Panc1 (cell line): ENCODE results near the gene GPR141. TPM values are rescaled to one million over a fixed set of nuclear protein-coding genes. Genes with fewer than 3 reads are reported as not detected.

Experiments
- ATAC-seq: fragments of 200-7000 bp; cut with Tn5 transposase; 2 replicates; pipeline ENCODE4 v1.9.1; 2020; ENCODE audit warnings: mild to moderate bottlenecking, moderate library complexity
- BruUV-seq: library from RNA; stranded (reverse); fragments of 400-500 nt; replicated peaks from 2 replicates; lab custom pipeline; 2021; lab: Mats Ljungman, UMichigan
- CTCF ChIA-PET: fragments of 300-600 bp; sonication (Branson Sonifier 250); formaldehyde crosslinking; loops from one replicate; lab custom pipeline; 2022; ENCODE audit warnings: antibody characterized with exemption; lab: Charles Lee
- POLR2A ChIA-PET: fragments of 300-600 bp; sonication (Branson Sonifier 250); formaldehyde crosslinking; loops from one replicate; lab custom pipeline; 2022; ENCODE audit warnings: antibody characterized with exemption; lab: Charles Lee
- DNase-seq: peaks from one replicate; pipeline ENCODE4 v3.0.0-alpha.2; 2010; ENCODE audit warnings: low read depth, low spot score
- H3K27ac ChIP-seq: 2 replicates; pipeline ENCODE4 v1.5.1; 2011; ENCODE audit warnings: mild to moderate bottlenecking, low read length, inconsistent platforms
- H3K27me3 ChIP-seq: fragments of 200-500 bp; sonication (Bioruptor generic); 2 replicates; pipeline ENCODE4 v1.6.0; 2014; ENCODE audit warnings: low read length, inconsistent platforms; ENCODE audit not compliant: control insufficient read depth, insufficient read depth
- H3K36me3 ChIP-seq: fragments of 200-500 bp; sonication (Bioruptor generic); 2 replicates; pipeline ENCODE4 v1.5.1; 2014; ENCODE audit warnings: inconsistent platforms, mild to moderate bottlenecking, low read length, moderate library complexity; ENCODE audit not compliant: control insufficient read depth, insufficient read depth
- H3K4me1 ChIP-seq: 2 replicates; pipeline ENCODE4 v1.5.1; 2011; ENCODE audit warnings: inconsistent platforms, mild to moderate bottlenecking, low read length, moderate library complexity; ENCODE audit not compliant: control insufficient read depth, insufficient read depth
- H3K4me3 ChIP-seq, 2 experiments: 2 replicates each; pipeline ENCODE4 v1.5.1; 2011 to 2012; ENCODE audit warnings: low read depth in 2 of 2, low read length in 2 of 2, mild to moderate bottlenecking in 2 of 2, inconsistent platforms in 1 of 2, moderate library complexity in 1 of 2
- H3K9me3 ChIP-seq: fragments of 200-500 bp; sonication (Bioruptor generic); 2 replicates; pipeline ENCODE4 v1.5.1; 2014; ENCODE audit warnings: low read depth, mild to moderate bottlenecking, inconsistent platforms, low read length, moderate library complexity; ENCODE audit not compliant: control insufficient read depth, insufficient read depth
- POLR2AphosphoS5 ChIP-seq: IDR thresholded peaks from 2 replicates; pipeline ENCODE4 v1.6.1; 2012; ENCODE audit warnings: mild to moderate bottlenecking, low read depth, low read length, moderate library complexity
- REST ChIP-seq, 2 experiments: IDR thresholded peaks; 2 replicates each; pipeline ENCODE4 v1.6.1; 2011 to 2012; ENCODE audit warnings: low read depth in 2 of 2, control low read depth in 1 of 2, low read length in 1 of 2, mild to moderate bottlenecking in 1 of 2, moderate library complexity in 1 of 2; ENCODE audit not compliant: insufficient read depth in 1 of 2
- SIN3A ChIP-seq: IDR thresholded peaks from 2 replicates; pipeline ENCODE4 v1.6.1; 2012; ENCODE audit warnings: low read depth, mild to moderate bottlenecking, low read length, moderate library complexity, borderline replicate concordance; ENCODE audit not compliant: insufficient read depth
- TCF7L2 ChIP-seq: IDR thresholded peaks from 2 replicates; pipeline ENCODE4 v1.6.1; 2011; ENCODE audit warnings: mild to moderate bottlenecking, low read depth, low read length, inconsistent platforms
- in situ Hi-C: cut with HindIII; loops from 2 replicates; pipeline ENCODE4 v1.10.0; 2016; ENCODE audit warnings: low sequenced_read_pairs, low pct_unique_long_range_greater_than_20kb
- intact Hi-C: fragments of 100-400 bp; cut with micrococcal nuclease; formaldehyde crosslinking; loops from one replicate; pipeline ENCODE4 v1.10.0; 2022; ENCODE audit not compliant: unreplicated experiment
- total RNA-seq: library from RNA; stranded (reverse); gene quantifications from one replicate; pipeline ENCODE4 v1.2.1, GENCODE V29; 2021; ENCODE audit not compliant: unreplicated experiment
- TF ChIP-seq, protein P1 (sequence below): fragments of 450-650 bp; IDR thresholded peaks from 2 replicates; pipeline ENCODE4 v1.5.1; 2017; ENCODE audit warnings: mild to moderate bottlenecking

Gene GPR141
- total RNA-seq, 1 experiment from 2014 or later, result not detected

DNA sequence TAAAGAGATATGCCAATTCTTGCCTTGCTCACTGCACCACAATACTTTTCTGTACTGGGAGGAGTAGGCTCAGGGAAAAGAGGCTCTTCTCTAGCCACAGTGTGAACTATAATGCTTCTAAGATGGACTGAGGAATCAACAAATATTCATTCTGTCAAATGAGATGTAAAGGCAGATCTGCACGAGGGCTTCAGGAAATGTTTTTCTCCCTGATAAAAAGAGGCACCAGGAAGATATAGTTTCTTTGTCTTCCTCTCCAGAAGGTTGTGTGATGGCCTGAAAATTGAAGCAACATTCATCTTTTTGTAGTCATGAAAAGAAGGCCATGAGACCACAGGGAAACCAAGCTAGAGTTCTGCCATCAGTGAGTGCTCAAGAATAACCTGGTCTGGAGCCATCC is 85.7 kb downstream of the GPR141 start:
- in situ Hi-C loops, result no loop called here
- no TSS peak for BruUV-seq
- no peaks in the 10 kb centered on the region for H3K9me3 ChIP-seq
- H3K27me3 ChIP-seq, result no peaks in the 10 kb centered on the region
- intact Hi-C loops, result no loop called here
- no peaks in the 10 kb centered on the region for H3K36me3 ChIP-seq
- no peak overlapping the region for H3K27ac ChIP-seq
- ChIA-PET POLR2A (no interaction called here), CTCF (no interaction called here)
- no peaks in the 10 kb centered on the region for H3K4me1 ChIP-seq
- no peak overlapping the region for H3K4me3 ChIP-seq
- TF ChIP-seq POLR2AphosphoS5 (no peak), TCF7L2 (no peak), REST (IDR thresholded peaks at IDR 0.05; ENCODE audit: insufficient read depth in 1 of 2, low read depth in 2 of 2, low read length in 1 of 2) (no peak), SIN3A (no peak)
- TF ChIP-seq, protein P1, sequence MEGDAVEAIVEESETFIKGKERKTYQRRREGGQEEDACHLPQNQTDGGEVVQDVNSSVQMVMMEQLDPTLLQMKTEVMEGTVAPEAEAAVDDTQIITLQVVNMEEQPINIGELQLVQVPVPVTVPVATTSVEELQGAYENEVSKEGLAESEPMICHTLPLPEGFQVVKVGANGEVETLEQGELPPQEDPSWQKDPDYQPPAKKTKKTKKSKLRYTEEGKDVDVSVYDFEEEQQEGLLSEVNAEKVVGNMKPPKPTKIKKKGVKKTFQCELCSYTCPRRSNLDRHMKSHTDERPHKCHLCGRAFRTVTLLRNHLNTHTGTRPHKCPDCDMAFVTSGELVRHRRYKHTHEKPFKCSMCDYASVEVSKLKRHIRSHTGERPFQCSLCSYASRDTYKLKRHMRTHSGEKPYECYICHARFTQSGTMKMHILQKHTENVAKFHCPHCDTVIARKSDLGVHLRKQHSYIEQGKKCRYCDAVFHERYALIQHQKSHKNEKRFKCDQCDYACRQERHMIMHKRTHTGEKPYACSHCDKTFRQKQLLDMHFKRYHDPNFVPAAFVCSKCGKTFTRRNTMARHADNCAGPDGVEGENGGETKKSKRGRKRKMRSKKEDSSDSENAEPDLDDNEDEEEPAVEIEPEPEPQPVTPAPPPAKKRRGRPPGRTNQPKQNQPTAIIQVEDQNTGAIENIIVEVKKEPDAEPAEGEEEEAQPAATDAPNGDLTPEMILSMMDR, result no peak
- ATAC-seq (no peak), DNase-seq (no peak)

DNA sequence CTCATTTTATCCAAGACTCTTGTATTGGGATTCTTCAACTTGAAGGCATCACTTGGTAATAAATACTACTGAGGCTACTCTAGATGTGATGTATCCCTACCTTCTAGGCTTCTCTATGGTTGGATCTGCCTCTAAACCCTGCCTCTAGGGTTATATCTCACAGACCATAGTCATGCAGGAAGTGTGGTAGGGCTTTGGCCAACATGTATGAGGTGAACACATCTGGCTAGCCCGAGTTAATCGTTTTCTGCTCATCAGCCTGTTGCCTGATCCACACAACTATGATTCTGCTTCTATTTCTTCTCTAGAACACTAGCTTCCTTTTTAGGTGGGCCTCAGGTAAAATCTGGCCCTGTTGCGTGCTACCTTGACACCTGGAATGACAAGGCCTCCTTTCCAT is 86.2 kb downstream of the GPR141 start:
- BruUV-seq, result no TSS peak

More for the DNA sequence above, 86.2 kb downstream of the GPR141 start:
- no peak overlapping the region for H3K4me3 ChIP-seq
- DNase-seq (no peak), ATAC-seq (no peak)
- ChIA-PET POLR2A (no interaction called here), CTCF (no interaction called here)
- no peak for TF ChIP-seq TCF7L2
- TF ChIP-seq SIN3A, result no peak
- no peak for TF ChIP-seq REST (IDR thresholded peaks at IDR 0.05; ENCODE audit: insufficient read depth in 1 of 2, low read depth in 2 of 2, low read length in 1 of 2)
- intact Hi-C loops, result no loop called here
- H3K27ac ChIP-seq, result no peak overlapping the region
- no peaks in the 10 kb centered on the region for H3K36me3 ChIP-seq
- in situ Hi-C loops, result no loop called here
- no peaks in the 10 kb centered on the region for H3K9me3 ChIP-seq
- H3K27me3 ChIP-seq, result no peaks in the 10 kb centered on the region
- H3K4me1 ChIP-seq, result no peaks in the 10 kb centered on the region
